ENCODE measurements around the gene ARNT2.

ARNT2 gene

GRCh38 chr15:80455668-80456442 lies 51.7 kb downstream of the ARNT2 start:
- H3K4me3 ChIP-seq (ENCODE audit: insufficient read depth in 1 of 2, low read depth in 1 of 2, low read length in 2 of 2), result no peak overlapping the region
- H2BK5ac ChIP-seq (ENCODE audit: low read depth, low read length, poor library complexity, severe bottlenecking), result no peak overlapping the region
- peaks cover 7% of the 10 kb centered on the region for H3K79me1 ChIP-seq (replicated peaks; ENCODE audit: low read length, poor library complexity, severe bottlenecking)
- no peak overlapping the region for H3K4ac ChIP-seq (ENCODE audit: low read depth in 1 of 2, low read length in 2 of 2)
- peaks cover 0 to 3% of the 10 kb centered on the region in 2 experiments for H3K27me3 ChIP-seq (ENCODE audit: control insufficient read depth in 1 of 2, insufficient read depth in 1 of 2, low read length in 2 of 2)
- no peak overlapping the region for H2BK12ac ChIP-seq (ENCODE audit: low read length in 2 of 2)
- no peaks in the 10 kb centered on the region for H3K9me3 ChIP-seq (ENCODE audit: control insufficient read depth, low read length)
- H3K4me1 ChIP-seq (ENCODE audit: control insufficient read depth, insufficient read depth, low read depth, low read length), result peaks cover 22% of the 10 kb centered on the region
- H4K91ac ChIP-seq (ENCODE audit: low read length), result no peak overlapping the region
- peak; percentile 84 for DNase-seq
- peak overlapping the region; percentile 63 for H3K9ac ChIP-seq (ENCODE audit: low read length)
- no peak overlapping the region for H3K14ac ChIP-seq (ENCODE audit: low read length in 2 of 2)
- H3K36me3 ChIP-seq (ENCODE audit: control insufficient read depth in 1 of 2, insufficient read depth in 2 of 2, low read depth in 1 of 2, low read length in 2 of 2), result peaks cover 0 to 17% of the 10 kb centered on the region in 2 experiments
- no peak overlapping the region for H3K18ac ChIP-seq (ENCODE audit: low read depth in 1 of 2, low read length in 2 of 2)
- H3K27ac ChIP-seq (ENCODE audit: low read length, poor library complexity, severe bottlenecking), result peak overlapping the region; percentile 83
- no peak overlapping the region for H2AK5ac ChIP-seq (ENCODE audit: low read length, severe bottlenecking)
- H3K4me2 ChIP-seq (ENCODE audit: low read length, poor library complexity, severe bottlenecking), result no peak overlapping the region
- no peak overlapping the region for H4K8ac ChIP-seq (ENCODE audit: low read length)
- 20% methylated on average over 11 of the region's 17 CpGs for WGBS
- no peak overlapping the region for H3K23ac ChIP-seq (ENCODE audit: low read length in 2 of 2)
- H2AFZ ChIP-seq (ENCODE audit: low read depth, low read length), result no peak overlapping the region
- no peak overlapping the region for H2BK15ac ChIP-seq (ENCODE audit: low read depth, poor library complexity, severe bottlenecking)
- no peak overlapping the region for H2BK120ac ChIP-seq (ENCODE audit: low read depth, low read length)

- 32% methylated on average over 3 of the region's 4 CpGs for WGBS
- no peak overlapping the region for H3K23ac ChIP-seq (ENCODE audit: low read length in 2 of 2)
- H4K91ac ChIP-seq (ENCODE audit: low read length), result peak overlapping the region; percentile 41
Measured at GRCh38 chr15:80456517-80457492, 52.6 kb downstream of the ARNT2 start.

GRCh38 chr15:80457896-80458295 lies 53.7 kb downstream of the ARNT2 start:
- no peak overlapping the region for H2BK120ac ChIP-seq (ENCODE audit: low read depth, low read length)
- H3K14ac ChIP-seq (ENCODE audit: low read length in 2 of 2), result no peak overlapping the region
- no peaks in the 10 kb centered on the region for H3K9me3 ChIP-seq (ENCODE audit: control insufficient read depth, low read length)
- no peak overlapping the region for H2AFZ ChIP-seq (ENCODE audit: low read depth, low read length)
- no peak overlapping the region for H3K23ac ChIP-seq (ENCODE audit: low read length in 2 of 2)
- no peak overlapping the region for H2BK15ac ChIP-seq (ENCODE audit: low read depth, poor library complexity, severe bottlenecking)
- H3K27me3 ChIP-seq (ENCODE audit: control insufficient read depth in 1 of 2, insufficient read depth in 1 of 2, low read length in 2 of 2), result peaks cover 0 to 3% of the 10 kb centered on the region in 2 experiments
- H4K8ac ChIP-seq (ENCODE audit: low read length), result no peak overlapping the region
- H3K4ac ChIP-seq (ENCODE audit: low read depth in 1 of 2, low read length in 2 of 2), result no peak overlapping the region
- WGBS, result 100% methylated on average over 2 of the region's 3 CpGs
- H2BK12ac ChIP-seq (ENCODE audit: low read length in 2 of 2), result no peak overlapping the region
- DNase-seq, result no peak
- H3K4me1 ChIP-seq (ENCODE audit: control insufficient read depth, insufficient read depth, low read depth, low read length), result peaks cover 21% of the 10 kb centered on the region
- H3K18ac ChIP-seq (ENCODE audit: low read depth in 1 of 2, low read length in 2 of 2), result no peak overlapping the region
- H3K9ac ChIP-seq (ENCODE audit: low read length), result no peak overlapping the region
- no peak overlapping the region for H3K27ac ChIP-seq (ENCODE audit: low read length, poor library complexity, severe bottlenecking)
- H3K36me3 ChIP-seq (ENCODE audit: control insufficient read depth in 1 of 2, insufficient read depth in 2 of 2, low read depth in 1 of 2, low read length in 2 of 2), result peaks cover 0 to 19% of the 10 kb centered on the region in 2 experiments
- no peak overlapping the region for H2BK5ac ChIP-seq (ENCODE audit: low read depth, low read length, poor library complexity, severe bottlenecking)
- H2AK5ac ChIP-seq (ENCODE audit: low read length, severe bottlenecking), result no peak overlapping the region
- H3K4me3 ChIP-seq (ENCODE audit: insufficient read depth in 1 of 2, low read depth in 1 of 2, low read length in 2 of 2), result no peak overlapping the region
- H4K91ac ChIP-seq (ENCODE audit: low read length), result no peak overlapping the region
- peaks cover 4% of the 10 kb centered on the region for H3K79me1 ChIP-seq (replicated peaks; ENCODE audit: low read length, poor library complexity, severe bottlenecking)
- H3K4me2 ChIP-seq (ENCODE audit: low read length, poor library complexity, severe bottlenecking), result no peak overlapping the region

More at GRCh38 chr15:80456517-80457492, 52.6 kb downstream of the ARNT2 start:
- Histone ChIP-seq H3K9me3 (ENCODE audit: control insufficient read depth, low read length) (no peaks in the 10 kb centered on the region), H2BK12ac (ENCODE audit: low read length in 2 of 2) (peak overlapping the region; percentile 44 to 87), H3K36me3 (ENCODE audit: control insufficient read depth in 1 of 2, insufficient read depth in 2 of 2, low read depth in 1 of 2, low read length in 2 of 2) (peaks cover 0 to 21% of the 10 kb centered on the region in 2 experiments), H3K9ac (ENCODE audit: low read length) (peak overlapping the region; percentile 41), H3K4me3 (ENCODE audit: insufficient read depth in 1 of 2, low read depth in 1 of 2, low read length in 2 of 2) (no peak overlapping the region), H2BK120ac (ENCODE audit: low read depth, low read length) (no peak overlapping the region), H3K18ac (ENCODE audit: low read depth in 1 of 2, low read length in 2 of 2) (peak overlapping the region; percentile 41 to 55), H2AFZ (ENCODE audit: low read depth, low read length) (peak overlapping the region; percentile 36), H4K8ac (ENCODE audit: low read length) (peak overlapping the region; percentile 1), H3K79me1 (replicated peaks; ENCODE audit: low read length, poor library complexity, severe bottlenecking) (peaks cover 5% of the 10 kb centered on the region), H3K27me3 (ENCODE audit: control insufficient read depth in 1 of 2, insufficient read depth in 1 of 2, low read length in 2 of 2) (peaks cover 0 to 3% of the 10 kb centered on the region in 2 experiments), H2BK15ac (ENCODE audit: low read depth, poor library complexity, severe bottlenecking) (peak overlapping the region; percentile 23), H2AK5ac (ENCODE audit: low read length, severe bottlenecking) (peak overlapping the region; percentile 87), H3K4me1 (ENCODE audit: control insufficient read depth, insufficient read depth, low read depth, low read length) (peaks cover 25% of the 10 kb centered on the region), H3K4ac (ENCODE audit: low read depth in 1 of 2, low read length in 2 of 2) (peak overlapping the region in 1 of 2 experiments; percentile 57), H3K4me2 (ENCODE audit: low read length, poor library complexity, severe bottlenecking) (no peak overlapping the region), H3K27ac (ENCODE audit: low read length, poor library complexity, severe bottlenecking) (no peak overlapping the region), H3K14ac (ENCODE audit: low read length in 2 of 2) (peak overlapping the region in 1 of 2 experiments; percentile 18), H2BK5ac (ENCODE audit: low read depth, low read length, poor library complexity, severe bottlenecking) (no peak overlapping the region)
- peak; percentile 60 for DNase-seq

GRCh38 chr15:80458580-80458979 lies 54.4 kb downstream of the ARNT2 start:
- peaks cover 20% of the 10 kb centered on the region for H3K4me1 ChIP-seq (ENCODE audit: control insufficient read depth, insufficient read depth, low read depth, low read length)
- no peak overlapping the region for H2AK5ac ChIP-seq (ENCODE audit: low read length, severe bottlenecking)
- DNase-seq, result no peak
- no peak overlapping the region for H2BK12ac ChIP-seq (ENCODE audit: low read length in 2 of 2)
- no peak overlapping the region for H3K9ac ChIP-seq (ENCODE audit: low read length)
- H3K27ac ChIP-seq (ENCODE audit: low read length, poor library complexity, severe bottlenecking), result no peak overlapping the region
- no peak overlapping the region for H3K18ac ChIP-seq (ENCODE audit: low read depth in 1 of 2, low read length in 2 of 2)
- H3K9me3 ChIP-seq (ENCODE audit: control insufficient read depth, low read length), result no peaks in the 10 kb centered on the region
- H3K23ac ChIP-seq (ENCODE audit: low read length in 2 of 2), result no peak overlapping the region
- H3K36me3 ChIP-seq (ENCODE audit: control insufficient read depth in 1 of 2, insufficient read depth in 2 of 2, low read depth in 1 of 2, low read length in 2 of 2), result peaks cover 0 to 14% of the 10 kb centered on the region in 2 experiments
- no peak overlapping the region for H2BK5ac ChIP-seq (ENCODE audit: low read depth, low read length, poor library complexity, severe bottlenecking)
- peaks cover 3% of the 10 kb centered on the region for H3K79me1 ChIP-seq (replicated peaks; ENCODE audit: low read length, poor library complexity, severe bottlenecking)
- H3K27me3 ChIP-seq (ENCODE audit: control insufficient read depth in 1 of 2, insufficient read depth in 1 of 2, low read length in 2 of 2), result no peaks in the 10 kb centered on the region
- no peak overlapping the region for H3K4ac ChIP-seq (ENCODE audit: low read depth in 1 of 2, low read length in 2 of 2)
- no peak overlapping the region for H2AFZ ChIP-seq (ENCODE audit: low read depth, low read length)
- no peak overlapping the region for H2BK15ac ChIP-seq (ENCODE audit: low read depth, poor library complexity, severe bottlenecking)
- no peak overlapping the region for H3K14ac ChIP-seq (ENCODE audit: low read length in 2 of 2)
- H3K4me3 ChIP-seq (ENCODE audit: insufficient read depth in 1 of 2, low read depth in 1 of 2, low read length in 2 of 2), result no peak overlapping the region
- no peak overlapping the region for H2BK120ac ChIP-seq (ENCODE audit: low read depth, low read length)
- no peak overlapping the region for H4K91ac ChIP-seq (ENCODE audit: low read length)
- H3K4me2 ChIP-seq (ENCODE audit: low read length, poor library complexity, severe bottlenecking), result no peak overlapping the region
- no peak overlapping the region for H4K8ac ChIP-seq (ENCODE audit: low read length)
- 100% methylated on average over 2 of the region's 2 CpGs for WGBS

Data from mesenchymal stem cell (in vitro differentiated cells and primary cell).